CD8-positive, alpha-beta memory T cell (primary cell): ENCODE results near the gene TRAFD1. TPM values are rescaled to one million over a fixed set of nuclear protein-coding genes. Genes with fewer than 3 reads are reported as not detected.
A peak's percentile ranks its signal among the peaks of the same experiment; 100 is the strongest.

ENCODE experiments used
- CTCF ChIA-PET: fragments of 350-600 bp; sonication (Branson Sonifier 250); formaldehyde crosslinking; loops from one replicate; lab custom pipeline; 2021; ENCODE audit warnings: antibody characterized with exemption; lab: Charles Lee
- POLR2A ChIA-PET: fragments of 350-600 bp; sonication (Branson Sonifier 250); formaldehyde crosslinking; loops from one replicate; lab custom pipeline; 2021; ENCODE audit warnings: antibody characterized with exemption; lab: Charles Lee
- DNase-seq, 5 donors: peaks; one replicate each; pipeline versions ENCODE4 v3.0.0 to v3.0.0-alpha.2; 2020 to 2022; ENCODE audit warnings: mixed read lengths in 1 of 5
- H3K27ac ChIP-seq: one replicate; pipeline ENCODE4 v1.7.0; 2013; ENCODE audit warnings: low read depth, mild to moderate bottlenecking, low read length, moderate library complexity
- H3K27me3 ChIP-seq: 2 replicates; pipeline ENCODE4 v1.7.0; 2013; ENCODE audit warnings: low read length, mild to moderate bottlenecking; ENCODE audit not compliant: insufficient read depth, poor library complexity, severe bottlenecking
- H3K36me3 ChIP-seq: 2 replicates; pipeline ENCODE4 v1.7.0; 2013; ENCODE audit warnings: mild to moderate bottlenecking, low read length, moderate library complexity; ENCODE audit not compliant: insufficient read depth
- H3K4me1 ChIP-seq: 2 replicates; pipeline ENCODE4 v1.7.0; 2013; ENCODE audit warnings: mild to moderate bottlenecking, low read length, moderate library complexity; ENCODE audit not compliant: insufficient read depth
- H3K4me3 ChIP-seq: 2 replicates; pipeline ENCODE4 v1.7.0; 2013; ENCODE audit warnings: mild to moderate bottlenecking, low read length
- H3K9me3 ChIP-seq: 2 replicates; pipeline ENCODE4 v1.7.0; 2013; ENCODE audit warnings: mild to moderate bottlenecking, low read length
- H3K27ac Mint-ChIP-seq, 8 donors: one replicate each; pipeline ENCODE4 v1.8.0; 2020 to 2021; ENCODE audit warnings: mixed read lengths in 8 of 8, mild to moderate bottlenecking in 6 of 8, inconsistent platforms in 3 of 8, moderate library complexity in 3 of 8
- H3K27me3 Mint-ChIP-seq, 2 donors: one replicate each; pipeline ENCODE4 v1.8.0; 2020 to 2021; ENCODE audit warnings: mixed read lengths in 2 of 2, mild to moderate bottlenecking in 1 of 2, moderate library complexity in 1 of 2
- H3K36me3 Mint-ChIP-seq, 3 donors: one replicate each; pipeline ENCODE4 v1.8.0; 2020 to 2021; ENCODE audit warnings: mixed read lengths in 3 of 3, inconsistent platforms in 1 of 3, mild to moderate bottlenecking in 1 of 3
- H3K4me1 Mint-ChIP-seq, 3 donors: one replicate each; pipeline ENCODE4 v1.8.0; 2020 to 2021; ENCODE audit warnings: mixed read lengths in 3 of 3, inconsistent platforms in 1 of 3, mild to moderate bottlenecking in 1 of 3
- H3K4me3 Mint-ChIP-seq, 7 donors: one replicate each; pipeline ENCODE4 v1.8.0; 2020 to 2021; ENCODE audit warnings: mixed read lengths in 7 of 7, mild to moderate bottlenecking in 6 of 7, moderate library complexity in 4 of 7, inconsistent platforms in 2 of 7
- H3K9me3 Mint-ChIP-seq, 5 donors: one replicate each; pipeline ENCODE4 v1.8.0; 2020 to 2022; ENCODE audit warnings: mixed read lengths in 5 of 5, mild to moderate bottlenecking in 3 of 5, moderate library complexity in 2 of 5, inconsistent platforms in 1 of 5
- polyA plus RNA-seq: library from polyadenylated mRNA; unstranded; fragments of 300-500 nt; fragmentation: Illumina TruSeq; gene quantifications from one replicate; pipeline ENCODE4 v1.2.3, GENCODE V29; 2021
- total RNA-seq, 2 experiments: library from RNA; stranded (reverse); gene quantifications; one replicate each; pipeline ENCODE4 v1.2.3, GENCODE V29; 2021

The TRAFD1 gene, protein sequence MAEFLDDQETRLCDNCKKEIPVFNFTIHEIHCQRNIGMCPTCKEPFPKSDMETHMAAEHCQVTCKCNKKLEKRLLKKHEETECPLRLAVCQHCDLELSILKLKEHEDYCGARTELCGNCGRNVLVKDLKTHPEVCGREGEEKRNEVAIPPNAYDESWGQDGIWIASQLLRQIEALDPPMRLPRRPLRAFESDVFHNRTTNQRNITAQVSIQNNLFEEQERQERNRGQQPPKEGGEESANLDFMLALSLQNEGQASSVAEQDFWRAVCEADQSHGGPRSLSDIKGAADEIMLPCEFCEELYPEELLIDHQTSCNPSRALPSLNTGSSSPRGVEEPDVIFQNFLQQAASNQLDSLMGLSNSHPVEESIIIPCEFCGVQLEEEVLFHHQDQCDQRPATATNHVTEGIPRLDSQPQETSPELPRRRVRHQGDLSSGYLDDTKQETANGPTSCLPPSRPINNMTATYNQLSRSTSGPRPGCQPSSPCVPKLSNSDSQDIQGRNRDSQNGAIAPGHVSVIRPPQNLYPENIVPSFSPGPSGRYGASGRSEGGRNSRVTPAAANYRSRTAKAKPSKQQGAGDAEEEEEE
- total RNA-seq = 10 to 100 TPM; 34.5 TPM
- 55.6 TPM for polyA plus RNA-seq

DNA sequence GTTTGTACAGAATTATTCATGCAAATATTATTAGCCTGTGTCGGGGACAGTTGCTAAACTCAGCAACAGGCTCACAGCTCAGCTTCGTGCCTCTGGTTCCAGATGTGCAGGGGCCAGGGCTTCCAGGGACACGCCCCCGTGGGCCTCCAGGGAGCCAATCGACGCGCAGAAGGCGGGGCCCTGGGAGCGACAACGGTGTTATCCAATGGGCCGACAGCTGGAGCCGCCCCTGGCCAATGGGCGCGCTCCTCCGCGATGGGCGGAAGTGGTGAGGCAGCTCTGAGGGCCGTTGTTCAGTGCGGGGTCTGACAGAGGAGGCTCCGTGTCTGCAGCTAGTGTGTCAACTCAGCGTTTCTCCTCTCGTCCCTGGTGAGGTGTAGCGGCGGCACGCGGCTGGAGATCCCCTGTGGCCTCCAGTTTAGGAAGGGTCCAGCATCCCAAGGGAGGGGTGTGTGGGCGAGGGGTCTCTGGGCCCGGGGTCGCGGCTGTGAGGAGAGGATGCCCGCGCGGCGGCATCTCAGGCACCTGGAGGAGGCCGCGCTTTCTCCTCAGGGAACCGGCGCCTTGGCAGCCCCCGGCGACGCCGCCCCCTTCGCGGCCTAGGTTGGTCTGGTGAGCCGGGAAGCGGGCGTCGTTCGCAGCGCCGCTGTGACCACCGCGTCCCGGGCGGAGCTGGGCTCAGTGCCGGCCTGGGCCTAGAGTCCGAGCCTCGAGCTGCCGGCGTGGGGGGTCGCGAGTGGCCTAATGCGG is at the start of gene TRAFD1:
Gene TRAFD1, plus strand, starts transcription at position 311 of the 750 bp plus-strand sequence. CDS start 4,963 bp downstream, outside the sequence.
- H3K9me3 Mint-ChIP-seq = no peaks in the 10 kb centered on the region
- H3K27ac ChIP-seq = peak within 1 kb of the TSS; percentile 85
- peaks cover 45% of the 10 kb centered on the region for H3K4me1 ChIP-seq
- peaks cover 0 to 6% (median 0%) of the 10 kb centered on the region in 3 donors for H3K36me3 Mint-ChIP-seq
- H3K4me3 ChIP-seq = peak within 1 kb of the TSS; percentile 88
- CTCF ChIA-PET = interaction anchor here (0.9 to 2.9 kb wide), 7 partner anchors 11 to 44 kb away, joined by 3 to 22 read pairs (median 4); partner anchors contain the start of gene NAA25
- H3K4me1 Mint-ChIP-seq = peaks cover 28 to 48% (median 47%) of the 10 kb centered on the region in 3 donors
- peaks cover 0 to 9% of the 10 kb centered on the region in 2 donors for H3K27me3 Mint-ChIP-seq
- no peaks in the 10 kb centered on the region for H3K36me3 ChIP-seq
- H3K27me3 ChIP-seq = no peaks in the 10 kb centered on the region
- no peaks in the 10 kb centered on the region for H3K9me3 ChIP-seq
- DNase-seq = peak; percentile 97 to 99 (median 98)
- peak within 1 kb of the TSS; percentile 65 to 97 (median 85) for H3K27ac Mint-ChIP-seq
- POLR2A ChIA-PET = interaction anchor here (0.6 to 2.3 kb wide), 7 partner anchors 17 to 283 kb away, joined by 3 to 23 read pairs (median 3); partner anchors contain the start of genes ERP29, MAPKAPK5, NAA25 and TMEM116
- H3K4me3 Mint-ChIP-seq = peak within 1 kb of the TSS; percentile 75 to 94 (median 84)

DNA sequence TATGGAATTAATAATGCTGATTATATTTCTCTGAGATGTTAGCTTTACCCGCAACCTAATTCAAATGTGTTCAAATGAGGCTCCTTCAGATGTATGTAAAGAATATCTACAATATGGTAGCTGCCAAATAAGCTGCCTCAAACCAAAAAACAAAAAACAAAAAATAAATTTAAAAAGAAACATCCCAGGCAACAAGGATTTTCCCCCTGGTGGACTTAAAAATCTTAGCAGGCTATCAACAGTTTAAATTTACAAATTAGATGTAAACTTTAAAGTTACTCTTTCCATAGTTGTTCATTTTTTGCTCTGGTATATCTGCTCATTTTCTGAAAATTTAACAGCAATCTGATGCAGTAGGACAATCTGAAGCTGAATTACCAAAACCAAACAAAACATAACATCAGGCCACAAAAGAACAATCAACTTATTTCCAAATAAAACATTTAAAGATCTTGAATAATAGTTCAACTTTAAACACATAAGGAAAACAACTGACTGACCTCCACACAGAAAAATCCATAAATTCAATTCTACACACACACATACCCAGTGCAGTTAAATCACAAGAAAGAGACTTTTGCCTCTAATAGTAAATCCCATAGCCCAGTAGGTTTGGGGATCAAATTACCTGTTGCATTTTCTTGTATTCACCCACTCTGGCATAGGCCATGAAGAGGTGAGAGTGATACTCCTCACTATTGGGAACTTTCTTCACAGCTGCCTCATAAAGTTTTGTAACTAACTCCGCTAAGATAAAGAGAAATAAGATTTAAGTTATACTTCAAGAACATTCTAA is 38.1 kb upstream of the TRAFD1 start:
- no peak for DNase-seq
- Histone ChIP-seq H3K4me1 (no peaks in the 10 kb centered on the region), H3K4me3 (no peak overlapping the region), H3K36me3 (no peaks in the 10 kb centered on the region), H3K27me3 (no peaks in the 10 kb centered on the region), H3K27ac (no peak overlapping the region), H3K9me3 (no peaks in the 10 kb centered on the region)
- H3K9me3 Mint-ChIP-seq = no peaks in the 10 kb centered on the region
- POLR2A ChIA-PET = no interaction called here
- H3K36me3 Mint-ChIP-seq = peaks cover 3 to 64% (median 16%) of the 10 kb centered on the region in 3 donors
- CTCF ChIA-PET = interaction anchor here (0.6 kb wide), 1 partner anchor 127 kb away, joined by 3 read pairs; no protein-coding TSS in a partner anchor
- peaks cover 12 to 21% (median 14%) of the 10 kb centered on the region in 3 donors for H3K4me1 Mint-ChIP-seq
- no peaks in the 10 kb centered on the region for H3K27me3 Mint-ChIP-seq
- H3K27ac Mint-ChIP-seq = peak overlapping the region in 5 of 8 donors; percentile 14 to 91 (median 61)
- H3K4me3 Mint-ChIP-seq = no peak overlapping the region

DNA sequence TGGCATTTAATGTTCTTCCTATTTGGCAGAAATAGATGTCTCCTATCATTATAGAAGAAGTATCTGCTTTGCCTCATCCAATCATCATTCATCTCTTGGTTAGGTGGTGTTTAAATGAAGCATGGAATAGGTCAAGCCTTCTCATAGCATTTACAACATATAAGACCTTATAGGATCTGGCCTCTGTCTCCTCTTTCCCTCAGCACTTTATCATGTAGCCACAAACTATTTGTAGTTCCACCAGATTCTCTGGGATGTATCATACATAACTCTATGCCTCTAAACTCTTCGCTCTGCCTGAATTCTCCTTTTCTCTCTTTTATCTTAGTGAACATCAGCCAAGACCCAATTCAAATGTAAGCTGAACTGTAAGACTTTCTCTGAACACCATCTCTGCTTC is 37.5 kb upstream of the TRAFD1 start:
- Histone ChIP-seq H3K4me1 (no peaks in the 10 kb centered on the region), H3K27ac (no peak overlapping the region), H3K36me3 (no peaks in the 10 kb centered on the region), H3K27me3 (no peaks in the 10 kb centered on the region), H3K9me3 (no peaks in the 10 kb centered on the region), H3K4me3 (no peak overlapping the region)
- H3K4me1 Mint-ChIP-seq = peaks cover 12 to 19% (median 14%) of the 10 kb centered on the region in 3 donors
- H3K27ac Mint-ChIP-seq = peak overlapping the region in 6 of 8 donors; percentile 5 to 80 (median 18)
- no peak overlapping the region for H3K4me3 Mint-ChIP-seq
- H3K27me3 Mint-ChIP-seq = no peaks in the 10 kb centered on the region
- peaks cover 3 to 64% (median 14%) of the 10 kb centered on the region in 3 donors for H3K36me3 Mint-ChIP-seq
- ChIA-PET POLR2A (interaction anchor here (0.6 kb wide), 1 partner anchor 315 kb away, joined by 3 read pairs; no protein-coding TSS in a partner anchor), CTCF (no interaction called here)
- H3K9me3 Mint-ChIP-seq = no peaks in the 10 kb centered on the region
- no peak for DNase-seq

GRCh38 chr12:112091563-112091962 is 33.8 kb upstream of the TRAFD1 start:
- H3K4me3 ChIP-seq = no peak overlapping the region
- H3K9me3 ChIP-seq = no peaks in the 10 kb centered on the region
- DNase-seq = no peak
- no peak overlapping the region for H3K27ac ChIP-seq
- H3K4me1 ChIP-seq = peaks cover 4% of the 10 kb centered on the region
- no peaks in the 10 kb centered on the region for H3K27me3 ChIP-seq
- H3K9me3 Mint-ChIP-seq = no peaks in the 10 kb centered on the region
- peaks cover 1% of the 10 kb centered on the region for H3K36me3 ChIP-seq
- H3K27me3 Mint-ChIP-seq = no peaks in the 10 kb centered on the region
- POLR2A ChIA-PET = no interaction called here
- CTCF ChIA-PET = no interaction called here
- peaks cover 0 to 59% (median 9%) of the 10 kb centered on the region in 3 donors for H3K36me3 Mint-ChIP-seq
- H3K27ac Mint-ChIP-seq = peak overlapping the region in 1 of 8 donors; percentile 46
- peaks cover 19 to 29% (median 28%) of the 10 kb centered on the region in 3 donors for H3K4me1 Mint-ChIP-seq
- no peak overlapping the region for H3K4me3 Mint-ChIP-seq

DNA sequence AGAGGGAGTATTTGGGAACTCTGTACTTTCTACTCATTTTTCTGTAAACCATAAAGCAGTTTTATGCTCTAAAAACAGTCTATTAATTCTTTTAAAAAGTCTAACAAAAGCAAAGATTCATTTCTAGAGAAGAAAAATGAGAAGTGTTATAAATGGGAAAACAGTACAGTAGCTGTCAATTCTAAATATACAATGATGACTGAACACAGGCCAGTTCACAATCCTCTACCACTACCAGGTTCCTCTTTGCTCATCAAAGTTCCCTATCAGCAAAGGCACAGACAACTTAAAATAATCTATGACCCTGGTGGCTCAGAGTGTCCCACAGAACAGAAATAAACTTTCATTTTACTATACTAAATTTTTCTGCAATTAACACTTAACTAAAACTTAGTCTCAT is 29.3 kb upstream of the TRAFD1 start:
- CTCF ChIA-PET = no interaction called here
- H3K4me1 Mint-ChIP-seq = peaks cover 27 to 44% (median 33%) of the 10 kb centered on the region in 3 donors
- no peak overlapping the region for H3K4me3 Mint-ChIP-seq
- Histone ChIP-seq H3K4me3 (no peak overlapping the region), H3K36me3 (peaks cover 13% of the 10 kb centered on the region), H3K9me3 (no peaks in the 10 kb centered on the region), H3K27me3 (no peaks in the 10 kb centered on the region), H3K4me1 (peaks cover 9% of the 10 kb centered on the region), H3K27ac (no peak overlapping the region)
- peaks cover 3 to 61% (median 7%) of the 10 kb centered on the region in 3 donors for H3K36me3 Mint-ChIP-seq
- no peaks in the 10 kb centered on the region for H3K27me3 Mint-ChIP-seq
- POLR2A ChIA-PET = no interaction called here
- no peak for DNase-seq
- H3K9me3 Mint-ChIP-seq = no peaks in the 10 kb centered on the region
- H3K27ac Mint-ChIP-seq = peak overlapping the region in 6 of 8 donors; percentile 9 to 47 (median 40)

DNA sequence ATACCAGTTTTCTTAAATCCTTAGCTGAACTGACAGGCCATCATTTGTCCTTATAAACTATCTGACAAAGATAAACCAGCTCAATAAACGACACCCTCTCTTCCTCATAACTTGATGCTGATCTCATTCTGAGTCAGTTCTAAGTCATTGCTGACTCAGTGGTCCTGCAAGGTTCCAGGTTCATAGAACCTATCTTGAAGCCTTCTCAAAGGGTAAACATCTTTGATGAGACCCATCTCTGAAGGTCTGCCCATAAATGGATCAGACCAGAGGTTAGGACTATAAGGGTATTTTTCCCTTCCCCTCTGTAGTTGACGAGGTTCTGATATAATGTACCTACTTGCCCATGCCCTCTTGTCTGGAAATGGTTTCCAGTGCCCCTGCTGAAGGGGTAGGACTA is 28.7 kb upstream of the TRAFD1 start:
- H3K4me3 Mint-ChIP-seq = no peak overlapping the region
- Histone ChIP-seq H3K9me3 (no peaks in the 10 kb centered on the region), H3K4me3 (no peak overlapping the region), H3K4me1 (peaks cover 9% of the 10 kb centered on the region), H3K27ac (no peak overlapping the region), H3K27me3 (no peaks in the 10 kb centered on the region), H3K36me3 (peaks cover 15% of the 10 kb centered on the region)
- CTCF ChIA-PET = interaction anchor here (1.1 kb wide), 1 partner anchor 84 kb away, joined by 4 read pairs; the partner anchor contains the start of gene TMEM116
- DNase-seq = no peak
- no peaks in the 10 kb centered on the region for H3K27me3 Mint-ChIP-seq
- H3K9me3 Mint-ChIP-seq = no peaks in the 10 kb centered on the region
- H3K4me1 Mint-ChIP-seq = peaks cover 29 to 46% (median 37%) of the 10 kb centered on the region in 3 donors
- POLR2A ChIA-PET = no interaction called here
- H3K36me3 Mint-ChIP-seq = peaks cover 4 to 57% (median 8%) of the 10 kb centered on the region in 3 donors
- peak overlapping the region; percentile 32 to 87 (median 68) for H3K27ac Mint-ChIP-seq

GRCh38 chr12:112097641-112098040 is 27.7 kb upstream of the TRAFD1 start:
- POLR2A ChIA-PET = interaction anchor here (0.8 kb wide), 1 partner anchor 10 kb away, joined by 3 read pairs; no protein-coding TSS in a partner anchor
- Histone ChIP-seq H3K9me3 (no peaks in the 10 kb centered on the region), H3K27me3 (no peaks in the 10 kb centered on the region), H3K36me3 (peaks cover 15% of the 10 kb centered on the region), H3K4me3 (no peak overlapping the region), H3K4me1 (peaks cover 9% of the 10 kb centered on the region), H3K27ac (no peak overlapping the region)
- Mint-ChIP-seq H3K9me3 (no peaks in the 10 kb centered on the region), H3K36me3 (peaks cover 4 to 54% (median 10%) of the 10 kb centered on the region in 3 donors), H3K27ac (peak overlapping the region in 1 of 8 donors; percentile 71), H3K4me1 (peaks cover 31 to 51% (median 42%) of the 10 kb centered on the region in 3 donors), H3K4me3 (no peak overlapping the region), H3K27me3 (no peaks in the 10 kb centered on the region)
- CTCF ChIA-PET = interaction anchor here (1.1 kb wide), 1 partner anchor 85 kb away, joined by 4 read pairs; the partner anchor contains the start of gene TMEM116
- DNase-seq = no peak
